Cerebellar cortex (tissue), 1 donor: Measurements from ENCODE around the gene COL24A1.

Experiments
- DNase-seq: peaks from one replicate; pipeline ENCODE4 v3.0.0-alpha.2; 2015; ENCODE audit warnings: low spot score

The COL24A1 gene

GRCh38 chr1:86156566-86157455, at the start of gene COL24A1:
Gene COL24A1 (minus strand): TSS chr1:86156772. CDS start chr1:86156396, 376 bp downstream.
- DNase-seq: no peak

GRCh38 chr1:86205741-86206140, 49.2 kb upstream of the COL24A1 start:
- no peak for DNase-seq

GRCh38 chr1:86202552-86203340, 46.2 kb upstream of the COL24A1 start:
- no peak for DNase-seq

GRCh38 chr1:86201311-86201710, 44.7 kb upstream of the COL24A1 start:
- no peak for DNase-seq

GRCh38 chr1:86200901-86201300, 44.3 kb upstream of the COL24A1 start:
- DNase-seq: no peak

GRCh38 chr1:86197206-86197855, 40.8 kb upstream of the COL24A1 start:
- no peak for DNase-seq

GRCh38 chr1:86195281-86195680, 38.7 kb upstream of the COL24A1 start:
- no peak for DNase-seq

- DNase-seq: no peak
Observed at GRCh38 chr1:86194491-86195034, 38.0 kb upstream of the COL24A1 start.

- DNase-seq: no peak
Observed at GRCh38 chr1:86192417-86192816, 35.8 kb upstream of the COL24A1 start.

GRCh38 chr1:86191958-86192357, 35.4 kb upstream of the COL24A1 start:
- no peak for DNase-seq

- DNase-seq: no peak
Observed at GRCh38 chr1:86190873-86191272, 34.3 kb upstream of the COL24A1 start.

GRCh38 chr1:86184426-86184825, 27.9 kb upstream of the COL24A1 start:
- DNase-seq: no peak

- no peak for DNase-seq
Observed at GRCh38 chr1:86183810-86184209, 27.2 kb upstream of the COL24A1 start.

- DNase-seq: no peak
Observed at GRCh38 chr1:86176226-86176625, 19.7 kb upstream of the COL24A1 start.

GRCh38 chr1:86175756-86176155, 19.2 kb upstream of the COL24A1 start:
- DNase-seq: no peak

GRCh38 chr1:86169625-86170024, 13.1 kb upstream of the COL24A1 start:
- no peak for DNase-seq

- no peak for DNase-seq
Observed at GRCh38 chr1:86159800-86160199, 3.2 kb upstream of the COL24A1 start.

- DNase-seq: no peak
Observed at GRCh38 chr1:86155807-86156565, 586 bp downstream of the COL24A1 start.

- DNase-seq: no peak
Observed at GRCh38 chr1:86155051-86155806, 1.3 kb downstream of the COL24A1 start.

- no peak for DNase-seq
Observed at GRCh38 chr1:86154571-86155050, 2.0 kb downstream of the COL24A1 start.

- DNase-seq: no peak
Observed at GRCh38 chr1:86153836-86154235, 2.7 kb downstream of the COL24A1 start.
